Measurements from ENCODE around the gene NECAB2. TPM values are rescaled to one million over a fixed set of nuclear protein-coding genes. Genes with fewer than 3 reads are reported as not detected.

The NECAB2 gene
- total and polyA plus RNA-seq, 3 experiments from 2014 or later = not detected

DNA sequence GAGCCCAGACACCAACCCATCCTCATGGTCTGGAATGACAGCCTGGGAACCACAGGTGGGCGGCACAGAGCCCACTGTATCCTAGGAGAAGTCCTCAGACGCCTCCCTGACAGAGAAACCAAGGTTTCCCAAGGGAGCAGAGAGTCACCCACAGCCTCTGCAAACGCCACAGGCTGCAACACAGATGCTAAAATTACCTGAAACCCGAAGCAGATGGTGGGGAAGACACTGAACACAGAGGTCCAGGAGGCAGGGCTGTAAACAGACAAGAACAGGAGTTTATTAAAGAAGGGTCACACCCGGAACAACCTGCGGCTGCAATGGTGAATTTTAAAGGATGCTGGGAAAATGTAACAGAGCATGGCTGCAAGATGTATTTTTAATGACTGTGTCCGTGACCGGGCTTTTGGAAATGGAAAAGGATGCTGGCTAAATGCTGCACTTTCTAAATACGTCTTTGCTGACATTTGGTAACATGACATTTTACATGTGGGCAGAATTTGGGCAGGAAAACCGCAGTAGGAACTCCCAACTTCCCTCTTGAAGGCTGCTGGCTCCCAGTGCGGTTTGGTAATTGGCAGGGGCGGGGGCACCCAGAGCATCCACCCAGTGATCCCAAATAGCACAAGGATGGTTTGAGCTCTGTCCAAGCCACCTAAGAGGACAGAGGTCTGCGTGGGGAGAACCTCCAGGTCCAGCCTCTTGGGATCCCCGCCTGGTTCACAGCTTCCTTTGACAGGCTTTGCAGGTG, 61.4 kb downstream of the NECAB2 start:
- H3K27ac Mint-ChIP-seq = no peak overlapping the region
- H3K36me3 ChIP-seq (ENCODE audit: insufficient read depth, low read length) = no peaks in the 10 kb centered on the region
- H3K4me3 Mint-ChIP-seq = no peak overlapping the region
- H3K36me3 Mint-ChIP-seq = no peaks in the 10 kb centered on the region
- no peaks in the 10 kb centered on the region for H3K4me1 ChIP-seq (ENCODE audit: insufficient read depth, low read length)
- ChIA-PET CTCF (no interaction called here), POLR2A (no interaction called here)
- peaks cover 0 to 2% (median 0%) of the 10 kb centered on the region in 5 donors for H3K9me3 Mint-ChIP-seq
- DNase-seq = no peak
- no peak overlapping the region for H3K27ac ChIP-seq (ENCODE audit: low read depth, low read length)
- peaks cover 6 to 38% of the 10 kb centered on the region in 2 donors for H3K27me3 Mint-ChIP-seq
- H3K27me3 ChIP-seq (ENCODE audit: insufficient read depth, low read length, poor library complexity, severe bottlenecking) = no peaks in the 10 kb centered on the region
- no peaks in the 10 kb centered on the region for H3K9me3 ChIP-seq (ENCODE audit: low read length)
- H3K4me1 Mint-ChIP-seq = peaks cover 7 to 9% (median 7%) of the 10 kb centered on the region in 3 donors
- H3K4me3 ChIP-seq (ENCODE audit: low read length) = no peak overlapping the region

DNA sequence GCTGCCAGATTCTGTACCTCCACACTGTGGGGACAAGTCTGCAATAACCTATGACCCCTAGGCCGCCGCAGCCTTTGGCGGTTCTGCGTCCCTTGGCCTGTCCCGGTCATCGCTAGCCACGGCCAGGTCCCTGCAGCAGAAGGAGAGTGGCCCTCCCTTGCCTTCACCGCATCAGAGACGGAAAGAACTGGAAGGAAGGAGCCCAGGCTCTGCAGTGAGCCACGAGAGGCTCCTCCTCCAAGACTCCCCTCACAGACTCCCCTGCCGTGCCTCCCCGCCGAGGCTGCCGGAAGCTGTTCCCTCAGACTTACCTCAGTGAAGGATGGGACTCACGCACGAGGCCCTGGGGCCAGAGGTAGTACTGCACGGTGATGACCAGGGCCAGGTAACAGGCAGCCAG, 63.5 kb downstream of the NECAB2 start:
- ChIA-PET POLR2A (no interaction called here), CTCF (no interaction called here)
- Histone ChIP-seq H3K36me3 (ENCODE audit: insufficient read depth, low read length) (no peaks in the 10 kb centered on the region), H3K4me1 (ENCODE audit: insufficient read depth, low read length) (no peaks in the 10 kb centered on the region), H3K4me3 (ENCODE audit: low read length) (no peak overlapping the region), H3K27ac (ENCODE audit: low read depth, low read length) (no peak overlapping the region), H3K27me3 (ENCODE audit: insufficient read depth, low read length, poor library complexity, severe bottlenecking) (no peaks in the 10 kb centered on the region), H3K9me3 (ENCODE audit: low read length) (no peaks in the 10 kb centered on the region)
- Mint-ChIP-seq H3K27ac (peak overlapping the region in 1 of 8 donors; percentile 52), H3K4me1 (peaks cover 7 to 9% (median 7%) of the 10 kb centered on the region in 3 donors), H3K36me3 (no peaks in the 10 kb centered on the region), H3K27me3 (peaks cover 8 to 36% of the 10 kb centered on the region in 2 donors), H3K4me3 (no peak overlapping the region), H3K9me3 (peaks cover 0 to 4% (median 0%) of the 10 kb centered on the region in 5 donors)
- DNase-seq = no peak

DNA sequence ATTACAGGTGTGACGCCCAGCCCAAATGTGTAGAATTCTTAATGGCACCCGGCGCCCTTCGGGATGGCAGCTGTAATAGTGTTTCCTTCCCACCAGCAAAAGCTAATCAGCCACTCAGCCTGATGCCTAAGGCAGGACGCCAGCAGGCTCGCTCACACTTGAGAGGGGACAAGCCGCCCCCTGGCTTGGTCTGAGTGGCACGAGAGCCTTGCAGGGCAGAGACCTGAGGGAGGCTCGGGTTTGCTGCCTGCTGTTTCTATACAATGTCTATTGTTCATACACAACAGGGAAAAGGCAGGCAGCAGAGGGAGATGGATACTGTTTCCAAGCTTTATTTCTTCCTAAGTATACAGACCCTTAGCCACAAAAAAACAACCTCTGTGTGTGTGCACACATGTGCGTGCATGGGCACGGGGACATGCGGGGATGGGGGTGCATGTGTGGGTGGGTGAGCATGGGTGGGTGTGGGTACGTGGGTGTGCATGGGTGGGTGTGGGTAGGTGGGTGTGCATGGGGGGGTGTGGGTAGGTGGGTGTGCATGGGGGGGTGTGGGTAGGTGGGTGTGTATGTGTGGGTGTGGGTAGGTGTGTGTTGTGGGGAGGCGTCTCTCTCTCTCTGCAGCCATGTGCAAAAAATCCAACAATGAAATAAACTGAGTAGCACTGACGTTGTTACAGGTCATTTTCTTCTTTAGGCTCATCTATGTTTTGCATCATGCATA, 64.6 kb downstream of the NECAB2 start:
- H3K4me3 Mint-ChIP-seq = no peak overlapping the region
- no peaks in the 10 kb centered on the region for H3K36me3 Mint-ChIP-seq
- H3K9me3 ChIP-seq (ENCODE audit: low read length) = no peaks in the 10 kb centered on the region
- ChIA-PET CTCF (no interaction called here), POLR2A (no interaction called here)
- H3K4me1 ChIP-seq (ENCODE audit: insufficient read depth, low read length) = no peaks in the 10 kb centered on the region
- H3K27me3 ChIP-seq (ENCODE audit: insufficient read depth, low read length, poor library complexity, severe bottlenecking) = no peaks in the 10 kb centered on the region
- H3K27ac Mint-ChIP-seq = no peak overlapping the region
- no peaks in the 10 kb centered on the region for H3K36me3 ChIP-seq (ENCODE audit: insufficient read depth, low read length)
- H3K4me1 Mint-ChIP-seq = peaks cover 7 to 9% (median 7%) of the 10 kb centered on the region in 3 donors
- H3K4me3 ChIP-seq (ENCODE audit: low read length) = no peak overlapping the region
- peaks cover 7 to 30% of the 10 kb centered on the region in 2 donors for H3K27me3 Mint-ChIP-seq
- DNase-seq = no peak
- H3K9me3 Mint-ChIP-seq = peaks cover 0 to 4% (median 0%) of the 10 kb centered on the region in 5 donors
- no peak overlapping the region for H3K27ac ChIP-seq (ENCODE audit: low read depth, low read length)

DNA sequence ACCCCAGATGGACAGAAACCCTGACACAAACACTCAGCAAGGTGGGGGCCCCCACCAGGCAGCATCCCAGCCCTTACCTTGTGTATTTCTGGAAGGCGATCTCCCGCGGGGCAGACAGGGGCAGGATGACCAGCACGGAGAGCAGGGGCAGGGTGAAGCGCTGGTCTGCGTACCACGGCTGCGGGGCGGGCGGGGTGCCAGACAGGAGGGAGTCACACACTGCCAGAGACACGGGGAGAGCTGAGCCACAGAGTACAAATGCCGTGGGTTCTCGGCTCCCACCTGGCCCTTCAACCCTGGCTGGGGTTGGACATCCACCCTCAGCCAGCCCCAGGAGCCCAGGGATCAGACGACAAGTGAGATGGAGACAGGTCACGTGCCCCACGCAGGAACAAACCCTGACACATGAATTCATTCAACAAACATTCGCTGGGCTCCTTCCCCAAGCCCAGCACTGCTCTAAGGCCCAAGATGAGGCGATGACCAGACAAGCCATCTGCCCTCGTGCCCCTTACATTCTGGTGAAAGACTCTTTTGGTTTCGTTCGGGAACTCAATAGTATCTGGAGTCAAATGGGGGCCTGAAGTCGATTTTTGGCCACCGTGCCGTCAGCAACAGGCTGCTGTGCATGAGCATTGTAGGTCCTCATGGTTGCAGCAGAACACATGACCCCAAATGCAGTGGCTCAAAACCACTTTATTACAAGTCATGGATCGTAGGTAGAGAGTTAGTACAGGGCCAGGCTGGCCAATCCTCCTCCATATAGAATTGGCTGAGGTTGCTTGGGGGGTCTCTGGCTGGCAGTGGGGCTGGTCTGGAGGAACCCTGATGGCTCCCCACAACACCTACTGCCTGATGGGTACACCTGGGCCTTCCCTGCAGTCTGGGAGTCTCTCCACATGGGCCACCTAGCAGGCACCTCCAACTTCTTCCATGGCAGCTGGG, 65.5 kb downstream of the NECAB2 start:
- H3K4me1 Mint-ChIP-seq = peaks cover 7 to 9% (median 7%) of the 10 kb centered on the region in 3 donors
- no peaks in the 10 kb centered on the region for H3K36me3 Mint-ChIP-seq
- H3K27ac Mint-ChIP-seq = peak overlapping the region in 1 of 8 donors; percentile 59
- Histone ChIP-seq H3K27me3 (ENCODE audit: insufficient read depth, low read length, poor library complexity, severe bottlenecking) (no peaks in the 10 kb centered on the region), H3K4me3 (ENCODE audit: low read length) (no peak overlapping the region), H3K27ac (ENCODE audit: low read depth, low read length) (no peak overlapping the region), H3K9me3 (ENCODE audit: low read length) (no peaks in the 10 kb centered on the region), H3K4me1 (ENCODE audit: insufficient read depth, low read length) (no peaks in the 10 kb centered on the region), H3K36me3 (ENCODE audit: insufficient read depth, low read length) (no peaks in the 10 kb centered on the region)
- CTCF ChIA-PET = no interaction called here
- no peak overlapping the region for H3K4me3 Mint-ChIP-seq
- POLR2A ChIA-PET = no interaction called here
- H3K27me3 Mint-ChIP-seq = peaks cover 6 to 27% of the 10 kb centered on the region in 2 donors
- H3K9me3 Mint-ChIP-seq = peaks cover 0 to 4% (median 0%) of the 10 kb centered on the region in 5 donors
- DNase-seq = no peak

DNA sequence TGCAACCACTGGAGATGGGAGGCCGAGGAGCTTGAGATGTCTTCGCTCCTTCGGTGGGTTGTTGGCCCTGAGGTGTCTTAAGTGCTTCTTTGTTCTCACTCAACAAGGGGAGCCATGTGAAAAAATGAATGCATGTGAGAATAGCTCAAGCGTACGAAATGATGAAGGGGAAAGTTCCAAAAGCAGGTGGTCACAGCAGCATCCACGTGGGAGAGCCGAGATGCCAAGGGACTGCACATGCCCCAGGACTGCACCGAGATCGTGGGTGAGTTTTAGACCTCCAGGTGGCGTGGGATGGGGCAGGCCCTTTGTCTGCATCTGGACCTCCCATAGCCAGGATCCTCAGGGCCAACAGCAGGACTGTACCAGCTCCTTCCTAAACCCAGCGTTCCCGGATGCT, 66.5 kb downstream of the NECAB2 start:
- ChIA-PET POLR2A (no interaction called here), CTCF (no interaction called here)
- H3K4me1 Mint-ChIP-seq = peaks cover 3 to 5% (median 4%) of the 10 kb centered on the region in 3 donors
- Histone ChIP-seq H3K4me3 (ENCODE audit: low read length) (no peak overlapping the region), H3K36me3 (ENCODE audit: insufficient read depth, low read length) (no peaks in the 10 kb centered on the region), H3K27me3 (ENCODE audit: insufficient read depth, low read length, poor library complexity, severe bottlenecking) (no peaks in the 10 kb centered on the region), H3K4me1 (ENCODE audit: insufficient read depth, low read length) (no peaks in the 10 kb centered on the region), H3K9me3 (ENCODE audit: low read length) (no peaks in the 10 kb centered on the region), H3K27ac (ENCODE audit: low read depth, low read length) (no peak overlapping the region)
- no peak overlapping the region for H3K27ac Mint-ChIP-seq
- peaks cover 0 to 4% (median 0%) of the 10 kb centered on the region in 5 donors for H3K9me3 Mint-ChIP-seq
- peaks cover 6 to 24% of the 10 kb centered on the region in 2 donors for H3K27me3 Mint-ChIP-seq
- no peak for DNase-seq
- H3K36me3 Mint-ChIP-seq = no peaks in the 10 kb centered on the region
- no peak overlapping the region for H3K4me3 Mint-ChIP-seq

DNA sequence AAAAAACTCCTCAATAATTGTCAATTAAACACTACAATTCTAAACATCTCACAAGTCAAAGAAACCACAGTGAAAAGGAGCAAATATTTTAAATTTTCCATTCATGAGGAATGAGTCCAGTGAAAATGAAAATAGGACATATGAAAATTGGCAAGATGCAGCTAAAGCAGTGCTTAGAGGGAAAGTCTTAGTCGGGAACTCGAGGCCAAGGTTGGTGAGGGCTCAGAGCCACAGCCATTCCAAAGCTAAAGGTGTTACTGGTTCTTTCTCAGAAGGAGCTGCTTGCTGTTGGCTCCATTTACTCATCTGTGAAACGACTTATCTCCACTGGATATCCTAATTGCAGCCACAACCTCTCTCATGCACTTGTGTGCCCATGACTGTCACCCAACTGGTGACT, 68.1 kb downstream of the NECAB2 start:
- no peak overlapping the region for H3K4me3 Mint-ChIP-seq
- Histone ChIP-seq H3K9me3 (ENCODE audit: low read length) (no peaks in the 10 kb centered on the region), H3K4me3 (ENCODE audit: low read length) (no peak overlapping the region), H3K36me3 (ENCODE audit: insufficient read depth, low read length) (no peaks in the 10 kb centered on the region), H3K4me1 (ENCODE audit: insufficient read depth, low read length) (no peaks in the 10 kb centered on the region), H3K27me3 (ENCODE audit: insufficient read depth, low read length, poor library complexity, severe bottlenecking) (no peaks in the 10 kb centered on the region), H3K27ac (ENCODE audit: low read depth, low read length) (no peak overlapping the region)
- peaks cover 3 to 12% of the 10 kb centered on the region in 2 donors for H3K27me3 Mint-ChIP-seq
- H3K9me3 Mint-ChIP-seq = peaks cover 0 to 4% (median 0%) of the 10 kb centered on the region in 5 donors
- H3K27ac Mint-ChIP-seq = no peak overlapping the region
- CTCF ChIA-PET = no interaction called here
- no peak for DNase-seq
- H3K36me3 Mint-ChIP-seq = no peaks in the 10 kb centered on the region
- POLR2A ChIA-PET = no interaction called here
- no peaks in the 10 kb centered on the region for H3K4me1 Mint-ChIP-seq

DNA sequence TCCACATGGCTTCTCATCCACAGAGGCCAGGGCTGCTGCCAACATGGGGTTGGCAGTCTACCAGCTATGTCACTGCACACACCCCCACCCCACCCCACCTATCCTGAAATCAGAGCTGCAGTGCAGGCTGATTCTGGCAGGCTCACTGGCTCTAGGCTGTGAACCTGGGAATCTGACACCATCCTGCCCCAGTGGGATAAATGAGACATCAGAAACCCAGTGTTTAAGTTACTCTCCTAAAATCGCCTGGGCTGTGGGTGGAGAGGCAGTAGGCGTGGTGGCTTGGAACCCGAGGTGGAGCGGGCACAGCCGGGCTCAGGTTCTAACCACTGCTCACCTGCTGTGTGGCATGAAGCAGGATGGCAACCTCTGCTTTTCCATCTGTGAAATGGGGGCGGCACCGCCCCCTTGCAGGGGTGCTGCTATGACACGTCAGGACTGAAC, 69.0 kb downstream of the NECAB2 start:
- Mint-ChIP-seq H3K4me1 (no peaks in the 10 kb centered on the region), H3K4me3 (no peak overlapping the region), H3K9me3 (peaks cover 0 to 4% (median 0%) of the 10 kb centered on the region in 5 donors), H3K27me3 (peaks cover 3 to 6% of the 10 kb centered on the region in 2 donors), H3K27ac (no peak overlapping the region), H3K36me3 (no peaks in the 10 kb centered on the region)
- Histone ChIP-seq H3K4me3 (ENCODE audit: low read length) (no peak overlapping the region), H3K27me3 (ENCODE audit: insufficient read depth, low read length, poor library complexity, severe bottlenecking) (no peaks in the 10 kb centered on the region), H3K4me1 (ENCODE audit: insufficient read depth, low read length) (no peaks in the 10 kb centered on the region), H3K36me3 (ENCODE audit: insufficient read depth, low read length) (no peaks in the 10 kb centered on the region), H3K27ac (ENCODE audit: low read depth, low read length) (no peak overlapping the region), H3K9me3 (ENCODE audit: low read length) (no peaks in the 10 kb centered on the region)
- ChIA-PET POLR2A (no interaction called here), CTCF (no interaction called here)
- no peak for DNase-seq

Measured in CD8-positive, alpha-beta memory T cell (primary cell).